Measurements from ENCODE around the gene CEACAM16.

Gene CEACAM16

GRCh38 chr19:44706506-44707236 is 7.7 kb downstream of the CEACAM16 start:
- TF ChIP-seq, protein P1, sequence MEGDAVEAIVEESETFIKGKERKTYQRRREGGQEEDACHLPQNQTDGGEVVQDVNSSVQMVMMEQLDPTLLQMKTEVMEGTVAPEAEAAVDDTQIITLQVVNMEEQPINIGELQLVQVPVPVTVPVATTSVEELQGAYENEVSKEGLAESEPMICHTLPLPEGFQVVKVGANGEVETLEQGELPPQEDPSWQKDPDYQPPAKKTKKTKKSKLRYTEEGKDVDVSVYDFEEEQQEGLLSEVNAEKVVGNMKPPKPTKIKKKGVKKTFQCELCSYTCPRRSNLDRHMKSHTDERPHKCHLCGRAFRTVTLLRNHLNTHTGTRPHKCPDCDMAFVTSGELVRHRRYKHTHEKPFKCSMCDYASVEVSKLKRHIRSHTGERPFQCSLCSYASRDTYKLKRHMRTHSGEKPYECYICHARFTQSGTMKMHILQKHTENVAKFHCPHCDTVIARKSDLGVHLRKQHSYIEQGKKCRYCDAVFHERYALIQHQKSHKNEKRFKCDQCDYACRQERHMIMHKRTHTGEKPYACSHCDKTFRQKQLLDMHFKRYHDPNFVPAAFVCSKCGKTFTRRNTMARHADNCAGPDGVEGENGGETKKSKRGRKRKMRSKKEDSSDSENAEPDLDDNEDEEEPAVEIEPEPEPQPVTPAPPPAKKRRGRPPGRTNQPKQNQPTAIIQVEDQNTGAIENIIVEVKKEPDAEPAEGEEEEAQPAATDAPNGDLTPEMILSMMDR (IDR thresholded peaks at IDR 0.05; ENCODE audit: extremely low read depth, missing control alignments): no peak
- no peak for DNase-seq (ENCODE audit: low spot score)

GRCh38 chr19:44707794-44708193 is 8.8 kb downstream of the CEACAM16 start:
- TF ChIP-seq, protein P1 (IDR thresholded peaks at IDR 0.05; ENCODE audit: extremely low read depth, missing control alignments): no peak
- no peak for DNase-seq (ENCODE audit: low spot score)

DNA sequence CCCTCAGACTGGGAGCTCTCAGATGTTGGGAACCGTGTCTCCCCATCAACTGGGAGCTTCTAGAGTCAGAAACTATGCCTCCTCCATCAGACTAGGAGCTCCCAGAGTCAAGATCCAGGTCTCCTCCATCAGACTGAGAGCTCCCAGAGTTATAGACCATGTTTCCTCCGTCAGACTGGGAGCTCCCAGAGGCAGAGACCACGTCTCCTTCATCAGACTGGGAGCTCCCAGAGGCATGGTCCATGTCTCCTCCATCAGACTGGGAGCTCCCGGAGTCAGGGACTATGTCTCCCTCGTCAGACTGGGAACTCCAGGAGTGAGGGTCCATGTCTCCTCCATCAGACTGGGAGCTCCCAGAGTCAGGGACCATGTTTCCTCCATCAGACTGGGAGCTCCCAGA is 10.0 kb downstream of the CEACAM16 start:
- TF ChIP-seq, protein P1 (IDR thresholded peaks at IDR 0.05; ENCODE audit: extremely low read depth, missing control alignments): no peak
- DNase-seq (ENCODE audit: low spot score): no peak

GRCh38 chr19:44709434-44710266 is 10.7 kb downstream of the CEACAM16 start:
- peak; percentile 7 for DNase-seq (ENCODE audit: low spot score)

- TF ChIP-seq, protein P1 (IDR thresholded peaks at IDR 0.05; ENCODE audit: extremely low read depth, missing control alignments): no peak
- DNase-seq (ENCODE audit: low spot score): peak; percentile 6
Measured at GRCh38 chr19:44710483-44710882, 11.5 kb downstream of the CEACAM16 start.

- TF ChIP-seq, protein P1 (IDR thresholded peaks at IDR 0.05; ENCODE audit: extremely low read depth, missing control alignments): no peak
- no peak for DNase-seq (ENCODE audit: low spot score)
Measured at GRCh38 chr19:44712864-44713515, 14.0 kb downstream of the CEACAM16 start.

- no peak for DNase-seq (ENCODE audit: low spot score)
- TF ChIP-seq, protein P1 (IDR thresholded peaks at IDR 0.05; ENCODE audit: extremely low read depth, missing control alignments): no peak
Measured at GRCh38 chr19:44714597-44715169, 15.7 kb downstream of the CEACAM16 start.

Data from GM20000 (cell line).